IMR-90 (cell line): ENCODE results near the gene HS3ST6.

Experiments
- BHLHE40 ChIP-seq: fragments of 150-350 bp; IDR thresholded peaks from 2 replicates; pipeline ENCODE4 v1.6.1; 2016; ENCODE audit warnings: mild to moderate bottlenecking, low read depth, low read length
- FOS ChIP-seq: fragments of 150-350 bp; IDR thresholded peaks from 2 replicates; pipeline ENCODE4 v1.6.1; 2016; ENCODE audit warnings: low read depth, low read length
- MAFK ChIP-seq: IDR thresholded peaks from 2 replicates; pipeline ENCODE4 v1.6.1; 2012; ENCODE audit warnings: low read depth, low read length, improper control_type of control experiment
- MAZ ChIP-seq: IDR thresholded peaks from 2 replicates; pipeline ENCODE4 v1.6.1; 2012; ENCODE audit warnings: low read depth, mild to moderate bottlenecking, low read length, improper control_type of control experiment, moderate library complexity, borderline replicate concordance
- MXI1 ChIP-seq: IDR thresholded peaks from 2 replicates; pipeline ENCODE4 v1.6.1; 2012; ENCODE audit warnings: low read depth, mild to moderate bottlenecking, low read length, moderate library complexity, borderline replicate concordance
- POLR2A ChIP-seq: IDR thresholded peaks from 2 replicates; pipeline ENCODE4 v1.6.1; 2012; ENCODE audit warnings: mild to moderate bottlenecking, low read depth, low read length
- RAD21 ChIP-seq: IDR thresholded peaks from 2 replicates; pipeline ENCODE4 v1.6.1; 2012; ENCODE audit warnings: low read length, improper control_type of control experiment
- RCOR1 ChIP-seq: IDR thresholded peaks from 2 replicates; pipeline ENCODE4 v1.6.1; 2012; ENCODE audit warnings: mild to moderate bottlenecking, low read length, improper control_type of control experiment; ENCODE audit not compliant: insufficient replicate concordance
- RFX5 ChIP-seq: IDR thresholded peaks from 2 replicates; pipeline ENCODE4 v1.8.0; 2012; ENCODE audit warnings: low read depth, mild to moderate bottlenecking, low read length, moderate library complexity
- TF ChIP-seq, protein P1 (sequence below): conservative IDR thresholded peaks from 2 replicates; pipeline ENCODE4 v1.5.1; 2012; ENCODE audit warnings: mild to moderate bottlenecking, low read depth, low read length, improper control_type of control experiment
- TF ChIP-seq, protein P2 (sequence below): fragments of 150-350 bp; IDR thresholded peaks from 2 replicates; pipeline ENCODE4 v1.6.1; 2016; ENCODE audit warnings: low read depth, mild to moderate bottlenecking, low read length, moderate library complexity, borderline replicate concordance
- TF ChIP-seq, protein P3 (sequence below): fragments of 150-350 bp; IDR thresholded peaks from 2 replicates; pipeline ENCODE4 v1.6.1; 2017; ENCODE audit warnings: mild to moderate bottlenecking, antibody characterized with exemption, low read length, low read depth

DNA sequence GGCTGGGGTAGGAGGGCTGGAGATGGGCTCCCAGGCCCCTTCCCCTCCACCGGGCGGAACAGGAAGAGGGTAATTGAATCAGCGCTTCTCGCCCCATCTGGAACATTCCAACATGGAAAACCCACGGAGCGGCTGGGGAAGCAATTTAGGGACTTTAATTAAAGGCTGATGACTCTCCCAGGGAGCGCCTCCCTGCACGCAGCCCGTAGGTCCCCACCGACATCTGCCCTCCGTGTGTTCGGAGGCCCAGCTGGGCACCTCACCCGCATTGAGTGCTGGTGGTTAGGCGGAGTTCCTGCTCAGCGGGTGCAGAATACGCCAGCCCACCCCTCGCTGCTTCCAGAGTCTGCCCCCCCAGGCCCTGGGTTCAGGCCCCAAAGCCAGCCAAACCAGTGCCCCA is 10.0 kb downstream of the HS3ST6 start:
- TF ChIP-seq, protein P1, sequence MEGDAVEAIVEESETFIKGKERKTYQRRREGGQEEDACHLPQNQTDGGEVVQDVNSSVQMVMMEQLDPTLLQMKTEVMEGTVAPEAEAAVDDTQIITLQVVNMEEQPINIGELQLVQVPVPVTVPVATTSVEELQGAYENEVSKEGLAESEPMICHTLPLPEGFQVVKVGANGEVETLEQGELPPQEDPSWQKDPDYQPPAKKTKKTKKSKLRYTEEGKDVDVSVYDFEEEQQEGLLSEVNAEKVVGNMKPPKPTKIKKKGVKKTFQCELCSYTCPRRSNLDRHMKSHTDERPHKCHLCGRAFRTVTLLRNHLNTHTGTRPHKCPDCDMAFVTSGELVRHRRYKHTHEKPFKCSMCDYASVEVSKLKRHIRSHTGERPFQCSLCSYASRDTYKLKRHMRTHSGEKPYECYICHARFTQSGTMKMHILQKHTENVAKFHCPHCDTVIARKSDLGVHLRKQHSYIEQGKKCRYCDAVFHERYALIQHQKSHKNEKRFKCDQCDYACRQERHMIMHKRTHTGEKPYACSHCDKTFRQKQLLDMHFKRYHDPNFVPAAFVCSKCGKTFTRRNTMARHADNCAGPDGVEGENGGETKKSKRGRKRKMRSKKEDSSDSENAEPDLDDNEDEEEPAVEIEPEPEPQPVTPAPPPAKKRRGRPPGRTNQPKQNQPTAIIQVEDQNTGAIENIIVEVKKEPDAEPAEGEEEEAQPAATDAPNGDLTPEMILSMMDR, result no peak
- TF ChIP-seq, protein P2, sequence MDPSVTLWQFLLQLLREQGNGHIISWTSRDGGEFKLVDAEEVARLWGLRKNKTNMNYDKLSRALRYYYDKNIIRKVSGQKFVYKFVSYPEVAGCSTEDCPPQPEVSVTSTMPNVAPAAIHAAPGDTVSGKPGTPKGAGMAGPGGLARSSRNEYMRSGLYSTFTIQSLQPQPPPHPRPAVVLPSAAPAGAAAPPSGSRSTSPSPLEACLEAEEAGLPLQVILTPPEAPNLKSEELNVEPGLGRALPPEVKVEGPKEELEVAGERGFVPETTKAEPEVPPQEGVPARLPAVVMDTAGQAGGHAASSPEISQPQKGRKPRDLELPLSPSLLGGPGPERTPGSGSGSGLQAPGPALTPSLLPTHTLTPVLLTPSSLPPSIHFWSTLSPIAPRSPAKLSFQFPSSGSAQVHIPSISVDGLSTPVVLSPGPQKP, result no peak
- TF ChIP-seq MXI1 (no peak), POLR2A (no peak), BHLHE40 (no peak), MAFK (no peak), RCOR1 (no peak), RFX5 (no peak), RAD21 (no peak), MAZ (no peak), FOS (no peak)
- TF ChIP-seq, protein P3, sequence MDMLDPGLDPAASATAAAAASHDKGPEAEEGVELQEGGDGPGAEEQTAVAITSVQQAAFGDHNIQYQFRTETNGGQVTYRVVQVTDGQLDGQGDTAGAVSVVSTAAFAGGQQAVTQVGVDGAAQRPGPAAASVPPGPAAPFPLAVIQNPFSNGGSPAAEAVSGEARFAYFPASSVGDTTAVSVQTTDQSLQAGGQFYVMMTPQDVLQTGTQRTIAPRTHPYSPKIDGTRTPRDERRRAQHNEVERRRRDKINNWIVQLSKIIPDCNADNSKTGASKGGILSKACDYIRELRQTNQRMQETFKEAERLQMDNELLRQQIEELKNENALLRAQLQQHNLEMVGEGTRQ, result no peak
